ENCODE results near the gene MPST.

The MPST gene

GRCh38 chr22:37023743-37024338, 4.3 kb downstream of the MPST start:
- no peak for DNase-seq

- DNase-seq, result no peak
Measured at GRCh38 chr22:37024339-37025157, 5.0 kb downstream of the MPST start.

GRCh38 chr22:37025500-37026070, 6.0 kb downstream of the MPST start:
- no peak for DNase-seq

- DNase-seq, result no peak
Measured at GRCh38 chr22:37026325-37026724, 6.8 kb downstream of the MPST start.

- DNase-seq, result no peak
Measured at GRCh38 chr22:37027556-37027955, 8.0 kb downstream of the MPST start.

- DNase-seq, result no peak
Measured at GRCh38 chr22:37028692-37029674, 9.4 kb downstream of the MPST start.

GRCh38 chr22:37030560-37031281, 11.2 kb downstream of the MPST start:
- no peak for DNase-seq

GRCh38 chr22:37032134-37032534, 12.6 kb downstream of the MPST start:
- no peak for DNase-seq

GRCh38 chr22:37032535-37033460, 13.3 kb downstream of the MPST start:
- no peak for DNase-seq

GRCh38 chr22:37033605-37034430, 14.3 kb downstream of the MPST start:
- DNase-seq, result no peak

- no peak for DNase-seq
Measured at GRCh38 chr22:37036655-37037377, 17.3 kb downstream of the MPST start.

GRCh38 chr22:37037669-37038068, 18.1 kb downstream of the MPST start:
- DNase-seq, result no peak

- DNase-seq, result no peak
Measured at GRCh38 chr22:37039466-37039865, 19.9 kb downstream of the MPST start.

- DNase-seq, result no peak
Measured at GRCh38 chr22:37043209-37043827, 23.8 kb downstream of the MPST start.

GRCh38 chr22:37043828-37044538, 24.4 kb downstream of the MPST start:
- DNase-seq, result peak in 1 of 4 experiments; percentile 15

GRCh38 chr22:37044634-37045625, 25.4 kb downstream of the MPST start:
- no peak for DNase-seq

GRCh38 chr22:37045958-37046357, 26.4 kb downstream of the MPST start:
- no peak for DNase-seq

Data from activated naive CD4-positive, alpha-beta T cell (primary cell).